GM19238 (cell line): ENCODE measurements around the gene CISD3.

ENCODE experiments used
- DNase-seq: peaks from one replicate; pipeline ENCODE4 v3.0.0; 2011; ENCODE audit warnings: low spot score; ENCODE audit not compliant: insufficient read length

Gene CISD3

GRCh38 chr17:38766341-38766740 lies 36.2 kb downstream of the CISD3 start:
- no peak for DNase-seq

GRCh38 chr17:38768417-38768816 lies 38.3 kb downstream of the CISD3 start:
- no peak for DNase-seq

GRCh38 chr17:38773258-38773657 lies 43.1 kb downstream of the CISD3 start:
- DNase-seq, result no peak

- no peak for DNase-seq
Measured at GRCh38 chr17:38777641-38778250, 47.6 kb downstream of the CISD3 start.

- no peak for DNase-seq
Measured at GRCh38 chr17:38779965-38780752, 50.0 kb downstream of the CISD3 start.

GRCh38 chr17:38783227-38783626 lies 53.1 kb downstream of the CISD3 start:
- no peak for DNase-seq
